H1 (cell line): ENCODE measurements around the gene NUP98. TPM values are rescaled to one million over a fixed set of nuclear protein-coding genes. Genes with fewer than 3 reads are reported as not detected.

Source experiments
- ASH2L ChIP-seq: fragments of 200-600, 300-600 bp; sonication (generic); IDR thresholded peaks from one replicate; pipeline ENCODE4 v1.7.1; 2017; ENCODE audit warnings: low read length
- CHD2 ChIP-seq: IDR thresholded peaks from 2 replicates; pipeline ENCODE4 v1.6.1; 2012; ENCODE audit warnings: low read length, improper control_type of control experiment
- FOSL1 ChIP-seq: IDR thresholded peaks from 2 replicates; pipeline ENCODE4 v1.6.1; 2011; ENCODE audit warnings: mild to moderate bottlenecking, low read depth, low read length, moderate library complexity; ENCODE audit not compliant: insufficient read depth
- HDAC6 ChIP-seq: IDR thresholded peaks from one replicate; pipeline ENCODE4 v1.7.1; 2012; ENCODE audit warnings: low read depth, mild to moderate bottlenecking, inconsistent platforms, low read length, moderate library complexity
- KDM1A ChIP-seq: fragments of 200-600, 300-600 bp; sonication (generic); IDR thresholded peaks from 2 replicates; pipeline ENCODE4 v1.7.1; 2016; ENCODE audit warnings: mild to moderate bottlenecking, low read length, borderline replicate concordance
- RBBP5 ChIP-seq: IDR thresholded peaks from 2 replicates; pipeline ENCODE4 v1.7.1; 2012; ENCODE audit warnings: low read depth, mild to moderate bottlenecking, inconsistent platforms, low read length, moderate library complexity, borderline replicate concordance
- SP2 ChIP-seq: IDR thresholded peaks from 2 replicates; pipeline ENCODE4 v1.6.1; 2012; ENCODE audit warnings: mild to moderate bottlenecking, low read length, inconsistent platforms
- YY1 ChIP-seq: IDR thresholded peaks from 2 replicates; pipeline ENCODE4 v1.6.1; 2011; ENCODE audit warnings: low read depth, mild to moderate bottlenecking, low read length
- polyA plus RNA-seq, 7 experiments: library from polyadenylated mRNA; depleted of rRNA in 3 of 7; stranded (reverse) in 5 of 7; unstranded in 2 of 7; fragments of >200 nt in 5 of 7; fragments of 200-250 nt in 2 of 7; gene quantifications; 1 replicate in 5 of 7; 2 replicates in 1 of 7; 4 replicates in 1 of 7; pipeline versions ENCODE4 v1.2.1 to v1.2.3, GENCODE V29; 2011 to 2013; ENCODE audit warnings: missing spikeins in 2 of 7, mixed read lengths in 2 of 7
- total RNA-seq: library from RNA; stranded (reverse); fragmentation: NEBNext Ultra II Directional; extraction: Animal tissue kit (Norgen Biotek cat#: 25700); gene quantifications from 2 replicates; pipeline ENCODE4 v1.2.1, GENCODE V29; 2021
- TF ChIP-seq, protein P1 (sequence below), 3 experiments: IDR thresholded peaks; 1 replicate in 2 of 3; 2 replicates in 1 of 3; pipeline versions ENCODE4 v1.5.1 to v1.6.1; 2011; ENCODE audit warnings: low read length in 3 of 3, mild to moderate bottlenecking in 3 of 3, inconsistent platforms in 2 of 3, low read depth in 1 of 3, moderate library complexity in 1 of 3; ENCODE audit not compliant: insufficient read depth in 1 of 3; ENCODE audit errors: control extremely low read depth in 1 of 3

The NUP98 gene
- total and polyA plus RNA-seq, 2 of the 8 experiments (the other 6 are each of a cell fraction or from before 2014, with no cell fraction given) = 98.6 to 261 TPM

DNA sequence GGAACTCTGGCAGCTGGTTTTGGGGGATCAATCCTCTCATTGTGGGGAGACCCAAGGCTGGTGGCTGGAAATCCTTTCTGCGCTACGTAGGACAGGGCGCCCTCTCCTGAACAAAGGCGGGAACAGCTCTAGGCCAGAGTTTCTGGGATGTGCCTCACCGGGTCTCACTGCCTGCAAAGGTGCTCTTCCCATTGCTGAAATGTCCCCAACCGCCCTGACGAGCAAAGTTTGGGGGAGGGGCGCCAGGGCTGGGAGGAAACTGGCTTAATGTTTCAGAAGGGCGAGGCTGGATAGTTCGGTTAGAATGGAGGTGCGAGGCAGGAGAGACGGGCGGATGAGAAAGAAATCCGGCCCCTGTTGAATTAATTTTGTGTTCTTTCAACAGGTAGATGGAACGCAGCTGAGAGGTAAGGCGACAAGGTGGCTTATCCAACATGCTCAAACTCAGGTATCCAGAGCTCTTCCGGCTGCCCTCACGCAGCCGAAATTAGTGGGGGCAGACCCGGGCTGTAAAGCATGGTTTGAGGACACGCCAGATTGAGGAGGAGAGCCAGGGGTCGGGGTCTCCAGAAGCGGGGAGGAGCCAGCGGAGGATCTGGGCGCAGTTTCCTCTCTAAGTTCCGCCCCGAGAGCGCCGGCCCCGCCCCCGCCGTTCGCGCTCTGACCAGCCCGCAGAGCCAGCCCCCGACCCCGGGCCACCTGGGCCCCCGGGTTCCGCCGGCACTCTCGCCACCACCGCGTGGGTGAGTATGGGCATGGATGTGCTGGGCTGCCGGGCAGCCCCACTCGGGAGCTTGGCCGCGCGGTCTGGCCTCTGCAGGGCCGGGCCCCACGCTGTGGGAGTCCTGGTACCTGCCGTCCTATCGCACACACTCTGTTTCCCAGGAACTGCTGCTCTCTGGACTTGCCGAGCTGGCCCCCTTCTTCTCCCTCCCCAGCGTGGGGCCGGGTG is 10.8 kb upstream of the NUP98 start, which contains the start of gene PGAP2 (continued):
- TF ChIP-seq FOSL1 (no peak), ASH2L (peak; percentile 89), RBBP5 (peak; percentile 85; the same call in 1 of the 2 replicates), HDAC6 (no peak), SP2 (no peak), YY1 (no peak), KDM1A (no peak), CHD2 (no peak)
- TF ChIP-seq, protein P1, sequence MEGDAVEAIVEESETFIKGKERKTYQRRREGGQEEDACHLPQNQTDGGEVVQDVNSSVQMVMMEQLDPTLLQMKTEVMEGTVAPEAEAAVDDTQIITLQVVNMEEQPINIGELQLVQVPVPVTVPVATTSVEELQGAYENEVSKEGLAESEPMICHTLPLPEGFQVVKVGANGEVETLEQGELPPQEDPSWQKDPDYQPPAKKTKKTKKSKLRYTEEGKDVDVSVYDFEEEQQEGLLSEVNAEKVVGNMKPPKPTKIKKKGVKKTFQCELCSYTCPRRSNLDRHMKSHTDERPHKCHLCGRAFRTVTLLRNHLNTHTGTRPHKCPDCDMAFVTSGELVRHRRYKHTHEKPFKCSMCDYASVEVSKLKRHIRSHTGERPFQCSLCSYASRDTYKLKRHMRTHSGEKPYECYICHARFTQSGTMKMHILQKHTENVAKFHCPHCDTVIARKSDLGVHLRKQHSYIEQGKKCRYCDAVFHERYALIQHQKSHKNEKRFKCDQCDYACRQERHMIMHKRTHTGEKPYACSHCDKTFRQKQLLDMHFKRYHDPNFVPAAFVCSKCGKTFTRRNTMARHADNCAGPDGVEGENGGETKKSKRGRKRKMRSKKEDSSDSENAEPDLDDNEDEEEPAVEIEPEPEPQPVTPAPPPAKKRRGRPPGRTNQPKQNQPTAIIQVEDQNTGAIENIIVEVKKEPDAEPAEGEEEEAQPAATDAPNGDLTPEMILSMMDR (IDR thresholded peaks at IDR 0.05; ENCODE audit: control extremely low read depth in 1 of 3, insufficient read depth in 1 of 3, low read depth in 1 of 3, low read length in 3 of 3) = peak; percentile 75 to 89 (median 86)
